K562 (cell line): ENCODE results near the gene SUMF1. TPM values are rescaled to one million over a fixed set of nuclear protein-coding genes. Genes with fewer than 3 reads are reported as not detected.

Experiments used
- BCOR ChIP-seq: fragments of 450-650 bp; IDR thresholded peaks from 2 replicates; pipeline ENCODE4 v1.6.1; 2016
- BRD9 ChIP-seq: fragments of 450-650 bp; IDR thresholded peaks from 2 replicates; pipeline ENCODE4 v1.6.1; 2018; ENCODE audit warnings: low read depth; ENCODE audit not compliant: partially characterized antibody
- CHCHD3 ChIP-seq: fragments of 250-450 bp; sonication (Bioruptor Pico); IDR thresholded peaks from 2 replicates; pipeline ENCODE4 v2.1.2; 2022; ENCODE audit warnings: mild to moderate bottlenecking
- FOXP4 ChIP-seq: sonication (generic); formaldehyde crosslinking; IDR thresholded peaks from 2 replicates; pipeline ENCODE4 v1.8.0; 2022; ENCODE audit warnings: mild to moderate bottlenecking, missing genetic modification reagents, borderline replicate concordance
- JUN ChIP-seq, 2 experiments: sonication (generic) in 1 of 2; formaldehyde crosslinking in 1 of 2; IDR thresholded peaks; 2 replicates each; pipeline versions ENCODE4 v1.6.1 to v1.8.0; 2012 to 2022; ENCODE audit warnings: borderline replicate concordance in 2 of 2, mild to moderate bottlenecking in 2 of 2, improper control_type of control experiment in 1 of 2, low read depth in 1 of 2, low read length in 1 of 2, missing genetic modification reagents in 1 of 2
- LCOR ChIP-seq: sonication (generic); formaldehyde crosslinking; IDR thresholded peaks from 2 replicates; pipeline ENCODE4 v1.8.0; 2022; ENCODE audit warnings: mild to moderate bottlenecking, missing genetic modification reagents
- NCOR1 ChIP-seq: fragments of 450-650 bp; IDR thresholded peaks from 2 replicates; pipeline ENCODE4 v1.6.1; 2016; ENCODE audit warnings: mild to moderate bottlenecking, moderate library complexity
- POLR3G ChIP-seq: IDR thresholded peaks from 2 replicates; pipeline ENCODE4 v1.6.1; 2011; ENCODE audit not compliant: insufficient read length, insufficient replicate concordance; ENCODE audit errors: extremely low read depth
- SREBF2 ChIP-seq: sonication (generic); formaldehyde crosslinking; IDR thresholded peaks from 2 replicates; pipeline ENCODE4 v1.4.0; 2020; ENCODE audit warnings: mild to moderate bottlenecking, missing genetic modification reagents
- STAG1 ChIP-seq: sonication (generic); formaldehyde crosslinking; IDR thresholded peaks from 2 replicates; pipeline ENCODE4 v1.5.0; 2020; ENCODE audit warnings: missing genetic modification reagents, borderline replicate concordance
- ZBTB40 ChIP-seq, 2 experiments: fragments of 450-650 bp in 1 of 2; sonication (generic) in 1 of 2; formaldehyde crosslinking in 1 of 2; IDR thresholded peaks; 2 replicates each; pipeline versions ENCODE4 v1.7.1 to v1.9.0; 2016 to 2022; ENCODE audit warnings: inconsistent platforms in 1 of 2, mild to moderate bottlenecking in 1 of 2, missing genetic modification reagents in 1 of 2
- ZFP36 ChIP-seq: fragments of 150-350 bp; IDR thresholded peaks from 2 replicates; pipeline ENCODE4 v1.6.1; 2018; ENCODE audit warnings: low read length, low read depth; ENCODE audit not compliant: partially characterized antibody
- ZNF740 ChIP-seq, 3 experiments: fragments of 200-800 bp in 1 of 3; sonication (Bioruptor generic) in 1 of 3; sonication (generic) in 1 of 3; formaldehyde crosslinking in 1 of 3; IDR thresholded peaks; 2 replicates each; pipeline versions ENCODE4 v1.6.1 to v1.8.0; 2016 to 2022; ENCODE audit warnings: mild to moderate bottlenecking in 2 of 3, missing compliant biosample characterization in 2 of 3, missing genetic modification characterization in 2 of 3, missing genetic modification reagents in 1 of 3
- polyA plus RNA-seq, 8 experiments: library from polyadenylated mRNA; depleted of rRNA in 4 of 8; stranded (reverse) in 5 of 8; unstranded in 3 of 8; fragments of >200 nt; fragmentation: Nextera tagmentation in 2 of 8; fragmentation: Illumina TruSeq in 1 of 8; extraction: Ambion mirVana in 2 of 8; extraction: Trizol in 1 of 8; gene quantifications; 2 replicates each; pipeline versions ENCODE4 v1.2.1 to v1.2.3, GENCODE V29; 2011 to 2014; ENCODE audit warnings: inconsistent platforms in 1 of 8, missing spikeins in 1 of 8
- total RNA-seq, 7 experiments: library from RNA; depleted of rRNA in 6 of 7; stranded (reverse); fragments of >200 nt in 6 of 7; fragmentation: Illumina TruSeq in 2 of 7; extraction: Trizol in 2 of 7; gene quantifications; 2 replicates each; pipeline versions ENCODE4 v1.2.1 to v1.2.3, GENCODE V29; 2011 to 2021; ENCODE audit warnings: low replicate concordance in 1 of 7

The SUMF1 gene
- total and polyA plus RNA-seq, 9 of the 15 experiments (the other 6 are each of a cell fraction or from before 2014, with no cell fraction given), result 1.3 to 7.4 (median 4.2) TPM

DNA sequence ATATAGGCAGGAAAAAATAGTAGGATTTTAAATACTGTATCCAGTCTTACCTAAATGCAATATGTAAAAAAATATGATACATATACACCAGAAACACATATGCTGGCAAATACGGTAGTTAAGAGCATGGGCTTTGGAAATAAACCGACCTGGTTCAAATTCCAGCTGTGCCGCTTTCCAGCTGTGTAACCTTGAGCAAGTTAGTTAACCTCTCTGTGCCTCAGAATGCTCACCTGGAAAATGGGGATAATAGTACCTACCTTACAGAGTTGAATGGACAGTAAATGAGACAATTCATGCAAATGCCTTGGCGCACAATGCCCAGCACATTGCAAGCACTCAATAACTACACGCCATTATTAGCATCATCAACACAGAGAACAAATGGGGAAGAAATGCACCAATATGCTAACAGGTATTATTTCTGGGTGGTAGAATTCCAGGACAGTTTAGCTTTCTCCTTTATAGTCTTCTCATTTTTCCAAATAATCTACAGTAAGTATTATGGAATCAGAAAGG lies 50.6 kb downstream of the SUMF1 start (continued):
- TF ChIP-seq LCOR (CRISPR knock-in tag), result no peak
- no peak for TF ChIP-seq FOXP4 (CRISPR knock-in tag)
- TF ChIP-seq STAG1, result no peak
- peak; percentile 99 for TF ChIP-seq BRD9
- TF ChIP-seq SREBF2 (CRISPR knock-in tag), result no peak
- no peak for TF ChIP-seq ZNF740 (CRISPR knock-in tag; IDR thresholded peaks at IDR 0.05)
- TF ChIP-seq ZNF740 (tag; IDR thresholded peaks at IDR 0.05), result no peak
- TF ChIP-seq ZBTB40 (IDR thresholded peaks at IDR 0.05), result no peak
- TF ChIP-seq ZBTB40 (CRISPR knock-in tag; IDR thresholded peaks at IDR 0.05), result no peak
- TF ChIP-seq CHCHD3 (CRISPR knock-in tag), result no peak
- TF ChIP-seq BCOR, result peak; percentile 74; the same call in 1 of the 2 replicates
- no peak for TF ChIP-seq POLR3G
- no peak for TF ChIP-seq JUN (IDR thresholded peaks at IDR 0.05; ENCODE audit: borderline replicate concordance, low read depth, low read length)
- no peak for TF ChIP-seq JUN (CRISPR knock-in tag; IDR thresholded peaks at IDR 0.05; ENCODE audit: borderline replicate concordance)
- no peak for TF ChIP-seq NCOR1
- peak; percentile 69 for TF ChIP-seq ZFP36
